ENCODE results near the gene ADAMTS4. TPM values are rescaled to one million over a fixed set of nuclear protein-coding genes. Genes with fewer than 3 reads are reported as not detected.

ADAMTS4 gene, protein sequence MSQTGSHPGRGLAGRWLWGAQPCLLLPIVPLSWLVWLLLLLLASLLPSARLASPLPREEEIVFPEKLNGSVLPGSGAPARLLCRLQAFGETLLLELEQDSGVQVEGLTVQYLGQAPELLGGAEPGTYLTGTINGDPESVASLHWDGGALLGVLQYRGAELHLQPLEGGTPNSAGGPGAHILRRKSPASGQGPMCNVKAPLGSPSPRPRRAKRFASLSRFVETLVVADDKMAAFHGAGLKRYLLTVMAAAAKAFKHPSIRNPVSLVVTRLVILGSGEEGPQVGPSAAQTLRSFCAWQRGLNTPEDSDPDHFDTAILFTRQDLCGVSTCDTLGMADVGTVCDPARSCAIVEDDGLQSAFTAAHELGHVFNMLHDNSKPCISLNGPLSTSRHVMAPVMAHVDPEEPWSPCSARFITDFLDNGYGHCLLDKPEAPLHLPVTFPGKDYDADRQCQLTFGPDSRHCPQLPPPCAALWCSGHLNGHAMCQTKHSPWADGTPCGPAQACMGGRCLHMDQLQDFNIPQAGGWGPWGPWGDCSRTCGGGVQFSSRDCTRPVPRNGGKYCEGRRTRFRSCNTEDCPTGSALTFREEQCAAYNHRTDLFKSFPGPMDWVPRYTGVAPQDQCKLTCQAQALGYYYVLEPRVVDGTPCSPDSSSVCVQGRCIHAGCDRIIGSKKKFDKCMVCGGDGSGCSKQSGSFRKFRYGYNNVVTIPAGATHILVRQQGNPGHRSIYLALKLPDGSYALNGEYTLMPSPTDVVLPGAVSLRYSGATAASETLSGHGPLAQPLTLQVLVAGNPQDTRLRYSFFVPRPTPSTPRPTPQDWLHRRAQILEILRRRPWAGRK
- total RNA-seq = 1.5 to 2.8 TPM (median 2.2 TPM) in 3 replicates
- long read RNA-seq = 0 reads

DNA sequence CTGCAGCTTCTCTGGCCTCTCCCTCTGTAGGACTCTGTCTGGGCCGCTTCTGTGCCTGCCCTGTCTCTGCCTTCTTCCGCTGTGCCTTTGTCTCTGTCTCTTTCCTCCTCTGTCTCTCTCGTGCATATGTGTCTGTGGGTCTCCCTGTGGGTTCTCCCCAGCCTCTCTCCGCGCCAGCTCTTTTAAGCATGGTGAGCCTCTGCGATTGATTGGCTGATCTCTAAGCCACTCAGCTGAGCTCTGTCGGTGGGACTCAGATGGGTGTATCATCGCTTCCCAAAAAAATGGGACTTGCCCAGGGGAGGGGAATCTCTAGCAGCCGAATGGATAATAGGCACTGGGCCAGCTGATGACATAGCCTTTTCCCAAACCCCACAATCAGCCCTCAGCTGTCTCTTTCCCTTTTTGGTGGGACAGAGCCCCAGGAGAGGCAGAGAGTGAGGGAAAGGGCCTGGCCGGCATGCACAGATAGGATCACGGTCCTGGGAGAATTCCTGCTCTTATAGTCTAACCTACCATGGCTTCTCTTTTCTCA lies at the start of gene ADAMTS4:
Gene ADAMTS4 (minus strand): TSS at position 158 of the 535 bp plus-strand sequence. CDS start 427 bp downstream, outside the sequence.
- Mint-ChIP-seq H3K4me1 (ENCODE audit: low read depth) (peaks cover 56% of the 10 kb centered on the region), H3K27me3 (ENCODE audit: low read depth) (no peaks in the 10 kb centered on the region), H3K9me3 (ENCODE audit: low read depth) (no peaks in the 10 kb centered on the region), H3K27ac (ENCODE audit: unreplicated experiment) (peak within 1 kb of the TSS; percentile 41), H3K36me3 (ENCODE audit: low read depth) (no peaks in the 10 kb centered on the region), H3K4me3 (ENCODE audit: unreplicated experiment) (peak within 1 kb of the TSS; percentile 65)
- DNase-seq (ENCODE audit: low spot score) = peak; percentile 38
- TF ChIP-seq, protein P1, sequence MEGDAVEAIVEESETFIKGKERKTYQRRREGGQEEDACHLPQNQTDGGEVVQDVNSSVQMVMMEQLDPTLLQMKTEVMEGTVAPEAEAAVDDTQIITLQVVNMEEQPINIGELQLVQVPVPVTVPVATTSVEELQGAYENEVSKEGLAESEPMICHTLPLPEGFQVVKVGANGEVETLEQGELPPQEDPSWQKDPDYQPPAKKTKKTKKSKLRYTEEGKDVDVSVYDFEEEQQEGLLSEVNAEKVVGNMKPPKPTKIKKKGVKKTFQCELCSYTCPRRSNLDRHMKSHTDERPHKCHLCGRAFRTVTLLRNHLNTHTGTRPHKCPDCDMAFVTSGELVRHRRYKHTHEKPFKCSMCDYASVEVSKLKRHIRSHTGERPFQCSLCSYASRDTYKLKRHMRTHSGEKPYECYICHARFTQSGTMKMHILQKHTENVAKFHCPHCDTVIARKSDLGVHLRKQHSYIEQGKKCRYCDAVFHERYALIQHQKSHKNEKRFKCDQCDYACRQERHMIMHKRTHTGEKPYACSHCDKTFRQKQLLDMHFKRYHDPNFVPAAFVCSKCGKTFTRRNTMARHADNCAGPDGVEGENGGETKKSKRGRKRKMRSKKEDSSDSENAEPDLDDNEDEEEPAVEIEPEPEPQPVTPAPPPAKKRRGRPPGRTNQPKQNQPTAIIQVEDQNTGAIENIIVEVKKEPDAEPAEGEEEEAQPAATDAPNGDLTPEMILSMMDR (IDR thresholded peaks at IDR 0.05) = no peak

DNA sequence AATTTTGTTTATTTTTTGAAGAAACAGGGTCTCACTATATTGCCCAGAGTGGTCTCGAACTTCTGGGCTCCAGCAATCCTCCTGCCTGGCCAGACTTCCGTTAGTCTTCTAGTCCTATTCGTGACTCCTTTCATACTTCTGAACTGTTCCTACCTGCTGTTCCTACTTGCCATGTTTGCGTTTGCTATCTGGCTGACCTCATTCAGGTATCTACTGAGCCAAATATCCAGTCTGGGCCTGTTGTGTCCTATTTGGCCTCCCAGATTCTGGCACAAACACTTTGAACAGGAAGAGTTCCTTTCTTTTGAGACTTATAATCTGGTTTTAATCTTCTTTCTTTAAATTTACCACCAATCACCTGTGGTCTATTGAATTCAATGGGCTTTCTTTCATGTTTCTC lies 46.0 kb upstream of the ADAMTS4 start:
- Mint-ChIP-seq H3K4me1 (ENCODE audit: low read depth) (no peaks in the 10 kb centered on the region), H3K4me3 (ENCODE audit: unreplicated experiment) (no peak overlapping the region), H3K27ac (ENCODE audit: unreplicated experiment) (no peak overlapping the region), H3K27me3 (ENCODE audit: low read depth) (peaks cover 3% of the 10 kb centered on the region), H3K36me3 (ENCODE audit: low read depth) (peaks cover 1% of the 10 kb centered on the region), H3K9me3 (ENCODE audit: low read depth) (peaks cover 3% of the 10 kb centered on the region)
- TF ChIP-seq, protein P1 (IDR thresholded peaks at IDR 0.05) = no peak
- no peak for DNase-seq (ENCODE audit: low spot score)

DNA sequence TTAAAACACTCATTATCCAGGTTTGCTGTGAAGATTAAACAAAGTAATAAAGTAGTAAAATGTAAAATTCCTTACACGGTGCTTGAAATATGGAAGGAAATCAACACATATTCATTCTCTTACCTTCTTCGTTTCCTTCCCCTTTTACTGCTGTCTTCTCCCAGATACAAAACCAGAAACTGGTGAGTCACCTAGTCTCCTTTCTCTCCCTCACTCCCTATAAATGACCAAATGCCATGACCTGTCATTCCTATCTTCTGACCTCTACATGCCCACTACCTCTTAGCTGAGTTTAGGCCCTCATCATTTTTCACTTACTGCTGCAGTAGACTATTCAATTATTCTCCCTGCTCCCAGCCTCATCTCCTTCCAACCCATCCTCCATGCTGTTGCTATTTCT lies 43.5 kb upstream of the ADAMTS4 start:
- Mint-ChIP-seq H3K27me3 (ENCODE audit: low read depth) (peaks cover 3% of the 10 kb centered on the region), H3K4me1 (ENCODE audit: low read depth) (no peaks in the 10 kb centered on the region), H3K9me3 (ENCODE audit: low read depth) (no peaks in the 10 kb centered on the region), H3K4me3 (ENCODE audit: unreplicated experiment) (no peak overlapping the region), H3K27ac (ENCODE audit: unreplicated experiment) (no peak overlapping the region), H3K36me3 (ENCODE audit: low read depth) (no peaks in the 10 kb centered on the region)
- DNase-seq (ENCODE audit: low spot score) = no peak
- TF ChIP-seq, protein P1 (IDR thresholded peaks at IDR 0.05) = no peak

DNA sequence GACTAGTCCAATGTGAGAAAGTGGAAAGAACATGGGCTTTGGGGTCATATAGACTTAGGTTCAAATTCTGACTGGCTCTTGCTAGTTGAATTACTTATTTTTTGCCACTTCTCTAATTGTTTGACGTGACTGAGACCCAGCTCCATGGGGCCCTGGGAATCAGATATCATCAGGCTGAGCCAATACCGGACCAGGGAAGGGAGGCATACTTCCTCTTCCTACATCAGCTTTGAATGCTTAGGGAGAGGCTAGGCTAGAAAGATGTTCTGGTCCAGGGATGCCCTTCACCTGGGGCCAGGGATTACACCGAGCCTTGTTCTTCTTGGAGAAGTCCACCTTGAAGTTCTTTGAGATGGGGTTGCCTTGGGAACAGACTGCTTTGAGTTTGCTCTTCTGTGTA lies 42.8 kb upstream of the ADAMTS4 start:
- no peaks in the 10 kb centered on the region for H3K4me1 Mint-ChIP-seq (ENCODE audit: low read depth)
- TF ChIP-seq, protein P1 (IDR thresholded peaks at IDR 0.05) = no peak
- no peak overlapping the region for H3K4me3 Mint-ChIP-seq (ENCODE audit: unreplicated experiment)
- H3K36me3 Mint-ChIP-seq (ENCODE audit: low read depth) = no peaks in the 10 kb centered on the region
- no peak overlapping the region for H3K27ac Mint-ChIP-seq (ENCODE audit: unreplicated experiment)
- no peak for DNase-seq (ENCODE audit: low spot score)
- peaks cover 3% of the 10 kb centered on the region for H3K27me3 Mint-ChIP-seq (ENCODE audit: low read depth)
- H3K9me3 Mint-ChIP-seq (ENCODE audit: low read depth) = no peaks in the 10 kb centered on the region

DNA sequence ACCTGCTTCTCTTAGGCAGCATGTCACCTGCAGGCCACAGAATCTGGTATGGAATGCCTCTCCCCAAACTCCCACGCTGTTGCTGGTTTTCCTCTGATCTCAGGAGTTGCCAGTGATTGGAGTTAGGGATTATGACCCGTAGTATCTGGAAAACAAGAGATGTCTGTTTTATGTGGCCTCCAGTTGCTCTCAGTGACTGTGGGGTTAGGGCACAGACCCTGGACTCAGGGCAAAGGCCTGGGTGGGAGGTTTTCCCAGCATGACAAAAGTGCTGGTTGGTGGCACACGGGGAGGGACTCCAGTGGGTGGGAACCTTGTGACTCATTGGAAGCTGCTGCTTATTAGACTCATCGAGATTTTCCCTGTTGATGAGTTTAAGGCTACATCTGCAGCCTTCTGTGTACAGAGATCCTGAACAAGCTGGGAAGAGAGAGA lies 39.2 kb upstream of the ADAMTS4 start, which contains the start of gene NR1I3:
Gene NR1I3 (minus strand): TSS at position 165 of the 435 bp plus-strand sequence. CDS start 1,638 bp downstream, outside the sequence.
- Mint-ChIP-seq H3K4me1 (ENCODE audit: low read depth) (no peaks in the 10 kb centered on the region), H3K27me3 (ENCODE audit: low read depth) (peaks cover 5% of the 10 kb centered on the region), H3K36me3 (ENCODE audit: low read depth) (no peaks in the 10 kb centered on the region), H3K27ac (ENCODE audit: unreplicated experiment) (no peak within 1 kb of the TSS), H3K9me3 (ENCODE audit: low read depth) (no peaks in the 10 kb centered on the region), H3K4me3 (ENCODE audit: unreplicated experiment) (no peak within 1 kb of the TSS)
- no peak for DNase-seq (ENCODE audit: low spot score)
- TF ChIP-seq, protein P1 (IDR thresholded peaks at IDR 0.05) = no peak
